Ovary (tissue), 9 donors: ENCODE results near the gene BOLA1. TPM values are rescaled to one million over a fixed set of nuclear protein-coding genes. Genes with fewer than 3 reads are reported as not detected.

ENCODE experiments used
- DNase-seq, 5 donors: peaks; one replicate each; pipeline ENCODE4 v3.0.0-alpha.2; 2019 to 2020
- H3K27ac ChIP-seq, 2 donors: fragments of 200-600 bp; one replicate each; pipeline versions ENCODE4 v1.5.1 to v1.8.0; 2019 to 2022
- H3K27me3 ChIP-seq: fragments of 200-600 bp; one replicate; pipeline ENCODE4 v1.8.0; 2022
- H3K36me3 ChIP-seq: fragments of 200-600 bp; sonication (generic); one replicate; pipeline ENCODE4 v1.5.1; 2019
- H3K4me1 ChIP-seq: one replicate; pipeline ENCODE4 v1.8.1; 2013; ENCODE audit warnings: mild to moderate bottlenecking, moderate library complexity; ENCODE audit not compliant: insufficient read depth
- H3K4me3 ChIP-seq: fragments of 200-600 bp; sonication (generic); one replicate; pipeline ENCODE4 v1.5.1; 2017
- H3K9me3 ChIP-seq, 2 donors: fragments of 200-600 bp in 1 of 2; sonication (generic) in 1 of 2; one replicate each; pipeline versions ENCODE4 v1.5.1 to v1.8.1; 2013 to 2019; ENCODE audit warnings: mild to moderate bottlenecking in 1 of 2, moderate library complexity in 1 of 2
- POLR2A ChIP-seq: fragments of 450-650 bp; IDR thresholded peaks from one replicate; pipeline ENCODE4 v1.6.1; 2017; ENCODE audit warnings: antibody characterized with exemption, mild to moderate bottlenecking, moderate library complexity
- WGBS, 3 donors: extraction: QIAGEN DNeasy Blood & Tissue Kit in 1 of 3; methylation state at CpG; one replicate each; pipeline versions ENCODE4 v1.1.5 to v1.1.7; 2013 to 2017; 5-methylcytosine and 5-hydroxymethylcytosine counted together
- intact Hi-C, 4 donors: fragments of 100-400 bp; cut with DNase I; formaldehyde crosslinking; loops; one replicate each; pipeline versions ENCODE4 v1.11.0 to v1.15.1; 2022 to 2023
- polyA plus RNA-seq, 2 donors: library from polyadenylated mRNA; stranded (reverse); fragments of 200-250 nt in 1 of 2; fragments of 350-450 nt in 1 of 2; fragmentation: Illumina TruSeq in 1 of 2; extraction: RNeasy Lipid Tissue Mini Kit (QIAGEN cat#74804) in 1 of 2; gene quantifications; one replicate each; pipeline ENCODE4 v1.2.3, GENCODE V29; 2013 to 2014
- total RNA-seq, 7 donors: library from RNA; depleted of rRNA in 2 of 7; stranded (reverse); fragments of >200 nt in 2 of 7; fragmentation: NEBNext Ultra II Directional in 3 of 7; extraction: Animal tissue kit (Norgen Biotek cat#: 25700) in 3 of 7; gene quantifications; one replicate each; pipeline versions ENCODE4 v1.1.0 to v1.2.4, GENCODE V29; 2016 to 2023
- donor health status: DM: no; HTN: no; CAD: no; lungs with moderate emphysema.
- donor health status: DM: no; HTN: no; CAD: no.
- donor health status: Bipolar disorder and iron deficiency.
- donor health status: DM: yes; HTN: yes; CAD: no.
- donor health status: DM: no; HTN: no; CAD: no.
- donor health status: DM: yes; HTN: yes; CAD: no.

Gene BOLA1
- total and polyA plus RNA-seq, 9 donors, result 11.6 to 36.5 (median 16.1) TPM

DNA sequence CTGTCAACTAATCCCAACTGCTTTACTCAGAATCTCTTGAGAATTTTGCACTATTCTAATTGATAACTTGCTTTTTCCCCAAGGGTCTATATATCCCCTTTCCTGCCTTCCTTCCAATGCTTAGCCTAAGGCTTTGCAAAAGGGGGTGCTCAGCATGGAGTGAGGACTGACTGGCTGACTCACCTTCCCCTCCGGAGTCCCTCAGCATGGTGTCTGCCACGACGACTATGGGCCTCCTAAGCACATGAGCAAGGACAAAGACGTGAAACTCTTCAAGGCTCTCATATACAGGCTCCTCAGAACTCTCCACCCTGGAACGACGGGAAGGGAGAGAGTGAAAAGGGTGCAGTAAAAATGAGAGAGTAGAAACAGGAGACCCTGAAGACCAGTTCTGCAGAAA is 50.5 kb downstream of the BOLA1 start:
- 68 to 77% (median 71%) methylated on average over 6 of the region's 6 CpGs for WGBS, 3 donors
- DNase-seq, result no peak
- no peak for TF ChIP-seq POLR2A
- H3K9me3 ChIP-seq, result no peaks in the 10 kb centered on the region
- no peaks in the 10 kb centered on the region for H3K36me3 ChIP-seq
- H3K4me1 ChIP-seq, result no peaks in the 10 kb centered on the region
- no peaks in the 10 kb centered on the region for H3K27me3 ChIP-seq
- no peak overlapping the region for H3K4me3 ChIP-seq
- H3K27ac ChIP-seq, result no peak overlapping the region
- intact Hi-C loops, result no loop called here

Other genes starting within 250 kb of the BOLA1 start
- gene FCGR1A, start 116.9 kb upstream of the BOLA1 start, total RNA-seq, result 10 to 100 TPM in 1 of 7 donors, 1 to 10 TPM in 5, under 1 TPM in 1; 0.34 to 17.9 (median 3.2) TPM
- gene FCGR1A, start 116.9 kb upstream of the BOLA1 start, polyA plus RNA-seq, result 1 to 10 TPM; 2.9 to 7.4 TPM
- 1 to 10 TPM; 1.2 to 7.7 (median 3.2) TPM for gene SV2A, start 18.3 kb downstream of the BOLA1 start, total RNA-seq
- gene SV2A, start 18.3 kb downstream of the BOLA1 start, polyA plus RNA-seq, result 1 to 10 TPM; 3.2 to 7.9 TPM
- 10 to 100 TPM in 5 of 7 donors, 1 to 10 TPM in 2; 9.2 to 70.2 (median 57.8) TPM for gene SF3B4, start 28.2 kb downstream of the BOLA1 start, total RNA-seq
- 10 to 100 TPM; 35.8 to 91.4 TPM for gene SF3B4, start 28.2 kb downstream of the BOLA1 start, polyA plus RNA-seq
- 10 to 100 TPM; 20.2 to 51.5 (median 34.6) TPM for gene MTMR11, start 37.3 kb downstream of the BOLA1 start, total RNA-seq
- gene MTMR11, start 37.3 kb downstream of the BOLA1 start, polyA plus RNA-seq, result 10 to 100 TPM; 19.1 to 33.0 TPM
- 10 to 100 TPM; 16.5 to 40.1 (median 34.1) TPM for gene OTUD7B, start 111.2 kb downstream of the BOLA1 start, total RNA-seq
- gene OTUD7B, start 111.2 kb downstream of the BOLA1 start, polyA plus RNA-seq, result 10 to 100 TPM in 1 of 2 donors, 1 to 10 TPM in 1; 9.4 to 17.3 TPM
- gene VPS45, start 168.2 kb downstream of the BOLA1 start, total RNA-seq, result 10 to 100 TPM; 19.1 to 39.1 (median 32.7) TPM
- gene VPS45, start 168.2 kb downstream of the BOLA1 start, polyA plus RNA-seq, result 10 to 100 TPM; 16.8 to 45.8 TPM